SK-N-MC (cell line): ENCODE results near the gene TNFRSF8.

Experiments used
- DNase-seq: peaks from one replicate; pipeline ENCODE4 v3.0.0-alpha.2; 2011; ENCODE audit warnings: low read depth, low spot score
- H3K27ac ChIP-seq: fragments of 200-600 bp; sonication (generic); 2 replicates; pipeline ENCODE4 v1.5.1; 2016; ENCODE audit warnings: mixed run types
- H3K36me3 ChIP-seq: fragments of 200-600 bp; sonication (generic); 2 replicates; pipeline ENCODE4 v1.6.1; 2017; ENCODE audit warnings: antibody characterized with exemption, low read length, mixed read lengths; ENCODE audit not compliant: insufficient read depth
- H3K4me3 ChIP-seq: fragments of 200-600 bp; sonication (generic); 2 replicates; pipeline ENCODE4 v1.5.1; 2016
- H3K9ac ChIP-seq: fragments of 200-600 bp; sonication (generic); 2 replicates; pipeline ENCODE4 v1.8.0; 2017; ENCODE audit warnings: mixed run types, mixed read lengths; ENCODE audit not compliant: insufficient read length
- H3K9me3 ChIP-seq: fragments of 200-600 bp; sonication (generic); 2 replicates; pipeline ENCODE4 v1.6.1; 2017; ENCODE audit warnings: low read depth, mild to moderate bottlenecking, antibody characterized with exemption, low read length, moderate library complexity, mixed read lengths
- EZH2 ChIP-seq: fragments of 200-600 bp; sonication (generic); IDR thresholded peaks from one replicate; pipeline ENCODE4 v1.6.1; 2017; ENCODE audit warnings: antibody characterized with exemption
- FOXP2 ChIP-seq: optimal IDR thresholded peaks from 2 replicates; pipeline ENCODE3; 2011; ENCODE audit warnings: mild to moderate bottlenecking, moderate library complexity; ENCODE audit not compliant: insufficient read depth; ENCODE audit errors: extremely low read length, control extremely low read depth
- POLR2AphosphoS5 ChIP-seq: IDR thresholded peaks from 2 replicates; pipeline ENCODE4 v1.6.1; 2012; ENCODE audit warnings: mild to moderate bottlenecking, low read depth, low read length, borderline replicate concordance

Gene TNFRSF8

DNA sequence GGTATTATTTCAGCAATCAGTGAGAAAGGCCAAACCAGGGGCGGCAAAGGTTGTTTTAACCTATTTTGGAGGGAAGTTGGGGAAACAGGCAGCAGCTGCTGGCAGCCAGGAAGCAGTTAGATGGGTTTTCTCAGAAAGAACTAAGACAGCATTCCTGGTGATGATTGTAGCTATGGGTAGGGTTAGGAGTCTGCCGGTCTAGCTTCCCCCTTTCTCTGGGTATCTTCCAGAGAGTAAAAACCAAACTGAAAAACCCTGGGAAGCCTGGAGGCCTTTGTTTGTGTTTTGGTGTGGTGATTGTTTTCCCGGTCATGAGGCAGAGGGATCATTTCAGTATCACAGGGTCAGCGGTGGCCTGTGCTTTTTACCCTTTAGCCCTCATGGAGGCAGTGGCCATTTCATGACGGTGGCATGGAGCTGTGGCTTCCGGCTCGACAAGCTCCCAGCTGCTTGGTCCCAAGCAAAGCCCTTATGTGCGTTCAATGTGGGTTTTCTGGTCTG lies 84.1 kb downstream of the TNFRSF8 start:
- TF ChIP-seq POLR2AphosphoS5 (no peak), EZH2 (no peak), FOXP2 (no peak)
- H3K9ac ChIP-seq = no peak overlapping the region

DNA sequence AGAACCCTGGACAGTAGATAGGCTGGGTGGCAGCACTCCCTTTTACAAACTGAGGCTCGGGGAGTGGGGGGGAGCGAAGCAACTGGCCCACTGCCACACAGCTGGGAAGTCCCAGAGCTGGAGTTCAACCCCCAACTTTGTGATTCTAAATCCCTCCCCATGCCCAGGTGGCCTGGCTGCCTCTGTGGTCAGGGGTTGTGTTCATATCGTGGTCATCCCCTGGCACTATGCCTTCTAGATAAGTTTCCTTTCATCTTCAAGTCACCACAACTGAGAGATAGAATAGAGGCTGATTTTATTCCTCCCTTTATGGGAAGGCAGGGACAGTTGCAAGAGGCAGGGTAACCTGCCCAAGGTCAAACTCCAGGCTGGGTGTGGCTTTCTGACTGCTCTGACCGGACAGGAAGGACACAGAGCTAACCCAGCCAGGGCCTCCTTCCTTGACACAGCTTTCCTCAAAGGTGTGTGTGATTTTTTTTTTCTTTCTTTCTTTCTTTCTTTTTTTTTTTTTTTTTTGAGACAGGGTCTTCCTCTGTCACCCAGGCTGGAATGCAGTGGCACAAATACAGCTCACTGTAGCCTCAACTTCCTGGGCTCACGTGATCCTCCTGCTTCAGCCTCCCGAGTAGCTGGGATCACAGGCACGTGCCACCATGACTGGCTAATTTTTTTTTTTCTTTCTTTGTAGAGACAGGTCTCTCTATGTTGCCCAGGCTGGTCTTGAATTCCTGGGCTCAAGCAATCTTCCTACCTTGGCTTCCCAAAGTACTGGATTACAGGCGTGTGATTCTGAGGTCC lies 85.3 kb downstream of the TNFRSF8 start:
- no peak for DNase-seq
- no peak overlapping the region for H3K9ac ChIP-seq

More for the DNA sequence above, 84.1 kb downstream of the TNFRSF8 start:
- no peak for DNase-seq
- Histone ChIP-seq H3K36me3 (no peaks in the 10 kb centered on the region), H3K27ac (no peak overlapping the region), H3K9me3 (no peaks in the 10 kb centered on the region), H3K4me3 (no peak overlapping the region)

DNA sequence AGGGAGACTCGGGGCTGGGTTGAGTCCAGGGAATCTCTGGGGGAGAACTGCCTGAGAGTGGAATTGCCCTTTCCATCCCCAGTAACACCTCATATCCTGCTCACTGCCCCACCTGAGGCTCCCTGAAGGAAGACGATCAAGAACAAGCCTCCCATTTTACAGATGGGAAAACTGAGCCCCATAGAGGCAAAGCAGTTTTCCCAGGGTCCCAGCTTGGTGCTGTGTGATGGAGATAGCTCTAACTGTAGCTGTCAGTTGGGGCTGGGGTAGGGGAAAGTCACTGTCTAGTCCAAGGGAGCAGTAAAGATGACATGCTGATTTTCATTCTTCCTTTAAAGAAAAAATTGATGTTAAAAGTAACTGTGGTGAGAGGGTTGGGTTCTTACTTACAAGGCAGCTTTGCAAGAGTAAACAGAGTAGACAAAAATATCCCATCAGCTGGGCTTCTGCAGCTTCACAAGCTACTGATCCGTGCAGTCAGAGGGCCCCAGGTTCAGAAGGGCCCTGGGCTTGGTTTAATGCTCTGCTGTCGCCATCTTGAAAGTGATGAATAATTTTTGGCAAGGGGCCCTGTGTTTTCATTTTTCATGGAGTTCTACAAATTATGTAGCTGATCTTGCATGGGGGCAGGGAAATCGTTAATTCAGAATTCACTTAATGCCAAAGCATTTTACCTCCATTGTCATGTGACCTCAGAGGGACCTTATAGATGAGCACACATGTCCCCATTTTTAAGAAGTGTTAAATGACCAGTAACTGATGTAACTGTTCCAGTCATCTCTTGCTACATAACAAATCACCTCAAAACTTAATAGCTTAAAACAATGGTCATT lies 86.1 kb downstream of the TNFRSF8 start:
- DNase-seq = no peak
- Histone ChIP-seq H3K4me3 (no peak overlapping the region), H3K36me3 (no peaks in the 10 kb centered on the region), H3K9ac (no peak overlapping the region), H3K27ac (no peak overlapping the region), H3K9me3 (no peaks in the 10 kb centered on the region)
- no peak for TF ChIP-seq EZH2
- TF ChIP-seq POLR2AphosphoS5 = no peak
- TF ChIP-seq FOXP2 = no peak

More for the DNA sequence above, 85.3 kb downstream of the TNFRSF8 start:
- no peak for TF ChIP-seq FOXP2
- H3K36me3 ChIP-seq = no peaks in the 10 kb centered on the region
- H3K27ac ChIP-seq = no peak overlapping the region
- no peaks in the 10 kb centered on the region for H3K9me3 ChIP-seq
- no peak overlapping the region for H3K4me3 ChIP-seq

DNA sequence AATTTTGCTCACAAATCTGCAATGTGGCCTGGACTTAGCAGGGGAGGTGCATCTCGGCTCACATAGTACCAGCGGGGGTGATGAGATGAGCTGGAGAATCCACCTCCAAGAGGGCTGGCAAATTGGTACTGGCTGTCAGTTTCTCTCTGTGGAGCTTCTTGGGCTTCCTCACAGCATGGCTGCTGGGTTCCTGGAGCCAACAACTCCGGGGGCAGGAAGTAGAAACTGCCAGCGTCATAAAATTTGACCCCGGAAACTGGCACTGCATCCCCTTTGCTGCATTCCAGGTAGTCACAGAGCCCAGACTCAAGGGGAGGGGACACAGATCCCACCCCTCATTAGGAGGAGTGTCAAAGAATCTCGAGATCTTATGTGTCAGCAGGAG lies 86.7 kb downstream of the TNFRSF8 start:
- Histone ChIP-seq H3K36me3 (no peaks in the 10 kb centered on the region), H3K9me3 (no peaks in the 10 kb centered on the region), H3K9ac (no peak overlapping the region), H3K4me3 (no peak overlapping the region), H3K27ac (no peak overlapping the region)
- no peak for TF ChIP-seq EZH2
- no peak for TF ChIP-seq FOXP2
- TF ChIP-seq POLR2AphosphoS5 = no peak
- DNase-seq = no peak

DNA sequence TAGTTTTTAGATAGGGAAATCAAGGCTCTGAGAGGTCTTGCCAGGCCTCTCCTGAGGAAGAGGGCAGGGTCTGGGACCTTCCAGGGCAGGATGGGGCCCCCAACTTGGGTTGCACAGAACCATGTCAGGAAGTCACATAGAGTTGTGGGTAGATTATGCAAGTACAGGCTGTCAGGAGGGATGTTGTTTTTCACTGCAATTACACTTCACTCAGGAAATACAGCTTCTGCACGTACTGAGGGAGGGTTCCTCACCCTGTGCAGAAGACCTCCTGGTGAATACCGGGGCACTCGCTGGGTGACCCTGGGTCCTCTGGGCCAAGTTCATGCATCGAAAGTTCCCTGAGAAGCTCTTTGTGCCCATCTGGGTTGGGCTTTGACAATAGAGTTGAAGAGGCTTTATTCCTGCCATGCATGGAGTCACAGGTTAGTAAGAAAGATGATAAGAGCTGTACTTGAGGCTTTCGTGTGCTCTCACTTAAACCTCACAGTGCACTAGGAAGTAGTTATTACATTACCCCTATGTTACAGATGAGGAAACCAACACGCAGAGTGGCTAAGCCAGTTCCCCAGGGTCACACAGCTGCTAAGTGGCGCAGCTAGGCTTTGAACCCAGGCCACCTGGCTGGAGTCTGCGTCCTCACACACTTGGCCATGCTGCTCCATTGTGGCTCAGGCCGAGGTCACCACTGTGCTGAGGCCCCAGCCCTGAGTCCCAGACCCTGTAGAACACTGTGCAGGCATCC lies 87.5 kb downstream of the TNFRSF8 start:
- no peak for DNase-seq
- Histone ChIP-seq H3K4me3 (no peak overlapping the region), H3K9ac (no peak overlapping the region), H3K36me3 (no peaks in the 10 kb centered on the region), H3K27ac (no peak overlapping the region), H3K9me3 (no peaks in the 10 kb centered on the region)
- TF ChIP-seq EZH2 (no peak), POLR2AphosphoS5 (no peak), FOXP2 (no peak)

DNA sequence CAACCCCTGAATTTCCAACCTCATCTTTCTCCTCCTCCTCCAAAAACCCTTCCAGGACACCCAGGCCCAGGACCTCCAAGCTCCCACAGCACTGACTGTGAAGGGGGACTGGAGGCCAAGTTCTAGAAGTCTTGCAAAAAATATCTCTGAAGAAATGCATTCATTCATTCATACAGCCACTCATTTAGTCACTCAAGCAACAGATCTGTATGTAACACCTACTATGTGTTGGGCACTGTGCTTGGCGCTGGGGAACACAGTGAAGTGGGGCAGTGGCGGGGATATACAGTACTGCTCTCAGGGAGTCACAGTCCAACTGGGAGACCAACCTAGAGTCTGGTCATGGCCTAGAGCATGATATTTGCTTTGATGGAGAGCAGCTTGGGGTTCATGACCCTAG lies 88.4 kb downstream of the TNFRSF8 start:
- no peaks in the 10 kb centered on the region for H3K36me3 ChIP-seq
- TF ChIP-seq EZH2 = no peak
- no peak for DNase-seq
- no peak overlapping the region for H3K27ac ChIP-seq
- no peak overlapping the region for H3K4me3 ChIP-seq
- H3K9ac ChIP-seq = no peak overlapping the region
- H3K9me3 ChIP-seq = no peaks in the 10 kb centered on the region

DNA sequence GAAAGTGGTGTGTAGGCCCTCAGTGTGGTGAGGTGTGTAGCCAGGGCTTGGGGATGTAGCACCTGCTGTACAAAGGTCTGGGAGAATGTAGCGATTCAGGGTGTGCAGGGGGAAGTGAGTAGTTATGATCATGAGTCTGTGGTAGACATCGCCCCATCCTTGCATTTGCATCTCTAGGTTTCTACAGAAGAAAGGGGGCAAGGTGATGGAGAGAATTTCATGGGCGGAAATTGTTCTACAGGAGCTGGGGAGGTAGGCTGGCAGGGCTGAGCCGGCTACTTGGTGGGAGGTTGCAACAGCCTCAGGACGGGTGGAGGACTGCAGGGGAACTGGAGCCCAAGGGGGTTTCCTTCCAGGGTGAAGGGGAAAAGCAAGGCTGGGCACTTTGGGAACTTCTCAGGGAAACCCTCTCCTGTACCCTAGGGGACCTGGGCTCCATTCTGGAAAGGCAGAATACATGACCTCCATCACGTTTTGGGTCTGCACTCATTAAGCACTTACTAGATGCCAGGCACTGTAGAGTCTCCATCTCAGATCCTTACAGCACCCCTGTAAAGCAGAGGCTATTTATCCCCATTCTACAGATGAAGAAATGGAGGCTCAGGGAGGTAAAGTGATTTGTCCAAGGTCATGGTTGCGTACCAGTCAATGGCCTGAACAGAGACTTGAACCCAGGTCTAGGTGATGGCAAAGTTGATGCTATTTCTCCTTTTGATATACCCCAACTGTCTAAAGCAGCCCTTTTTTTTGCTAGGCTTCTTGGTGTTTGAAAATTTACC lies 89.2 kb downstream of the TNFRSF8 start:
- no peak overlapping the region for H3K9ac ChIP-seq
- no peak overlapping the region for H3K4me3 ChIP-seq
- no peak for TF ChIP-seq EZH2
- no peak for TF ChIP-seq POLR2AphosphoS5
- TF ChIP-seq FOXP2 = no peak
- DNase-seq = no peak
- H3K36me3 ChIP-seq = no peaks in the 10 kb centered on the region
- H3K9me3 ChIP-seq = no peaks in the 10 kb centered on the region
- no peak overlapping the region for H3K27ac ChIP-seq

DNA sequence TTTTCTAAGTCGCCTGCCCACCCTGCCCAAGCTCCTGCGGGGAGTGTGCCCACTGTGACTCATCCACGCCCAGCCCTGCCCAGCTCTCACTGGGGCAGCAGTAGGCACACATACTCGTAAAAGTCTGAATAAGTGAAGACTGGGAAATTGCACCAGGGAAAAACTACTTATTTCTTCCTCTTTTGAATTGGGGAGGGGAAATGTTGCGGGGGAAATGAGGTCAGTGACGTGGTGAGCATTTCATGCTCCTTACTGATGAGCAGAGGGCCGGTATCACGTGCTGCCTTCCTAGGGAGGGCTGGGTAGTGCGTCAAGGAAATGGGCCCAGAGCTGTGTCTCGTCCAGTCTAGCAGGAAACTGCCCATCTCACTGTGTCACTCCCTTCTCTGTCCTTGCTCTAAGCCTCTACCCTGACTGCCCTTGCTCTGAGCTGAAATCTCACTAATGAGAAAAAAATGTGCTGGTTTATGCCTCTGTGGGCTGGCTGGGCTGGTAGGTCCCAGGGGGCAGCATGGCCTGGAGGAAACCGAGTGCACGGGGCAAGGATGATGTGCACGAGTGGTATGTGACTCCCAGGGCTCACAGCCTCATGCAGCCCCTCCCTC lies 90.2 kb downstream of the TNFRSF8 start:
- Histone ChIP-seq H3K27ac (no peak overlapping the region), H3K4me3 (no peak overlapping the region), H3K36me3 (no peaks in the 10 kb centered on the region), H3K9me3 (no peaks in the 10 kb centered on the region), H3K9ac (no peak overlapping the region)
- DNase-seq = no peak
- TF ChIP-seq FOXP2 (no peak), EZH2 (no peak), POLR2AphosphoS5 (no peak)
